GM12878 (cell line): ENCODE results near the gene F2RL1. TPM values are rescaled to one million over a fixed set of nuclear protein-coding genes. Genes with fewer than 3 reads are reported as not detected.

Experiments
- ATAC-seq: fragments of 200-7000 bp; cut with Tn5 transposase; 3 replicates; pipeline ENCODE4 v1.9.1; 2020; ENCODE audit warnings: mild to moderate bottlenecking, moderate library complexity
- BruUV-seq: library from RNA; stranded (reverse); fragments of 400-500 nt; replicated peaks from 2 replicates; lab custom pipeline; 2021; lab: Mats Ljungman, UMichigan
- CTCF ChIA-PET: fragments of 300-600 bp; sonication (Branson Sonifier 250); formaldehyde crosslinking; extraction: SDS; loops from one replicate; lab custom pipeline; 2021; ENCODE audit warnings: inconsistent platforms; lab: Yijun Ruan, JAX
- POLR2A ChIA-PET: fragments of 350-600 bp; formaldehyde crosslinking; extraction: SDS; loops from one replicate; lab custom pipeline; 2021; ENCODE audit warnings: inconsistent platforms; lab: Charles Lee
- RAD21 ChIA-PET: fragments of 300-600 bp; sonication (Branson Sonifier 250); formaldehyde crosslinking; loops from one replicate; lab custom pipeline; 2023; ENCODE audit warnings: antibody characterized with exemption; ENCODE audit not compliant: unreplicated experiment; lab: Charles Lee
- SMC1A ChIA-PET: fragments of 300-600 bp; sonication (Branson Sonifier 250); formaldehyde crosslinking; loops from one replicate; lab custom pipeline; 2023; ENCODE audit not compliant: unreplicated experiment, uncharacterized antibody; lab: Charles Lee
- DNase-seq: peaks from one replicate; pipeline ENCODE4 v3.0.0-alpha.2; 2011; ENCODE audit warnings: low read depth, low spot score
- FAIRE-seq: peaks from 3 replicates; lab custom pipeline; 2011; peaks lifted over from hg19 to GRCh38; lab: Jason Lieb, UNC
- H2AFZ ChIP-seq: 2 replicates; pipeline ENCODE4 v1.6.0; 2011; ENCODE audit warnings: low read depth, low read length, control low read depth; ENCODE audit not compliant: control insufficient read depth
- H3K27ac ChIP-seq: 2 replicates; pipeline ENCODE4 v1.5.1; 2011; ENCODE audit warnings: control low read depth; ENCODE audit not compliant: control insufficient read depth, insufficient read depth
- H3K27me3 ChIP-seq, 2 experiments: replicated peaks in 1 of 2; 2 replicates each; pipeline versions ENCODE4 v1.6.0 to v1.6.1; 2011; ENCODE audit warnings: low read length in 1 of 2; ENCODE audit not compliant: control insufficient read depth in 2 of 2, insufficient read depth in 2 of 2
- H3K36me3 ChIP-seq, 2 experiments: 2 replicates each; pipeline ENCODE4 v1.5.1; 2011; ENCODE audit warnings: low read length in 1 of 2; ENCODE audit not compliant: control insufficient read depth in 2 of 2, insufficient read depth in 2 of 2
- H3K4me1 ChIP-seq: 2 replicates; pipeline ENCODE4 v1.6.1; 2011; ENCODE audit warnings: mild to moderate bottlenecking, low read length, moderate library complexity, mixed read lengths; ENCODE audit not compliant: control insufficient read depth, insufficient read depth
- H3K4me2 ChIP-seq: 2 replicates; pipeline ENCODE4 v1.6.0; 2011; ENCODE audit warnings: control low read depth; ENCODE audit not compliant: control insufficient read depth, insufficient read depth
- H3K4me3 ChIP-seq: fragments of 200-600 bp; sonication (generic); 2 replicates; pipeline ENCODE4 v1.5.1; 2016
- H3K79me2 ChIP-seq: 2 replicates; pipeline ENCODE4 v1.6.0; 2011; ENCODE audit warnings: low read length; ENCODE audit not compliant: control insufficient read depth, insufficient read depth
- H3K9ac ChIP-seq: 2 replicates; pipeline ENCODE4 v1.8.0; 2011; ENCODE audit warnings: low read length, control low read depth, mixed read lengths; ENCODE audit not compliant: control insufficient read depth, insufficient read depth
- H3K9me3 ChIP-seq: replicated peaks from 3 replicates; pipeline ENCODE4 v1.5.1; 2011; ENCODE audit warnings: mild to moderate bottlenecking, low read length; ENCODE audit not compliant: control insufficient read depth, insufficient read depth
- H4K20me1 ChIP-seq: 2 replicates; pipeline ENCODE4 v1.6.0; 2011; ENCODE audit not compliant: control insufficient read depth, insufficient read depth
- E2F4 ChIP-seq: IDR thresholded peaks from 2 replicates; pipeline ENCODE4 v1.6.1; 2012; ENCODE audit warnings: low read depth, low read length, improper control_type of control experiment
- NKRF ChIP-seq: fragments of 450-650 bp; conservative IDR thresholded peaks from 2 replicates; pipeline ENCODE4 v1.6.1; 2017; ENCODE audit warnings: mild to moderate bottlenecking, moderate library complexity
- PRDM15 ChIP-seq: fragments of 450-650 bp; formaldehyde crosslinking; IDR thresholded peaks from 2 replicates; pipeline ENCODE4 v1.4.0; 2020; ENCODE audit warnings: mild to moderate bottlenecking, moderate library complexity
- RBBP5 ChIP-seq: fragments of 200-600 bp; sonication (generic); conservative IDR thresholded peaks from 2 replicates; pipeline ENCODE4 v1.6.1; 2016
- SMC3 ChIP-seq: IDR thresholded peaks from 2 replicates; pipeline ENCODE4 v1.6.1; 2011; ENCODE audit warnings: low read length, improper control_type of control experiment, borderline replicate concordance
- USF1 ChIP-seq: IDR thresholded peaks from 2 replicates; pipeline ENCODE4 v1.6.1; 2011; ENCODE audit warnings: borderline replicate concordance, low read depth, mild to moderate bottlenecking, moderate library complexity, mixed read lengths, low read length; ENCODE audit not compliant: insufficient read depth; ENCODE audit errors: extremely low read length
- ZNF592 ChIP-seq: fragments of 450-650 bp; IDR thresholded peaks from 2 replicates; pipeline ENCODE4 v1.6.1; 2017; ENCODE audit warnings: mild to moderate bottlenecking, moderate library complexity
- ZZZ3 ChIP-seq: IDR thresholded peaks from 2 replicates; pipeline ENCODE4 v1.6.1; 2011; ENCODE audit warnings: low read depth; ENCODE audit not compliant: control insufficient read depth, insufficient read length
- WGBS: methylation state at CpG from one replicate; pipeline ENCODE4 v1.1.6; 2016; ENCODE audit warnings: low lambda C conversion rate; ENCODE audit not compliant: insufficient replicate concordance, insufficient coverage; ENCODE audit errors: missing lambda C conversion rate; 5-methylcytosine and 5-hydroxymethylcytosine counted together
- in situ Hi-C: fragments of 300-500 bp; cut with MboI; formaldehyde crosslinking; loops from 9 replicates; pipeline ENCODE4 v1.14.3; 2018; ENCODE audit warnings: mixed read lengths
- intact Hi-C: fragments of 100-400 bp; cut with micrococcal nuclease; formaldehyde crosslinking; loops from one replicate; pipeline ENCODE4 v1.14.2; 2022; ENCODE audit not compliant: unreplicated experiment
- polyA plus RNA-seq, 11 experiments: library from polyadenylated mRNA; depleted of rRNA in 4 of 11; unstranded in 6 of 11; stranded (reverse) in 5 of 11; fragments of >200 nt; fragmentation: Nextera tagmentation in 4 of 11; fragmentation: Illumina TruSeq in 1 of 11; extraction: Ambion mirVana in 4 of 11; extraction: Trizol in 1 of 11; gene quantifications; 1 replicate in 1 of 11; 2 replicates in 10 of 11; pipeline versions ENCODE4 v1.2.1 to v1.2.3, GENCODE V29; 2011 to 2016; ENCODE audit warnings: inconsistent platforms in 2 of 11, missing spikeins in 2 of 11, low read depth in 1 of 11
- total RNA-seq, 4 experiments: library from RNA; depleted of rRNA in 3 of 4; stranded (reverse); fragments of >200 nt in 3 of 4; fragmentation: Illumina TruSeq in 1 of 4; extraction: Trizol in 1 of 4; gene quantifications; 2 replicates each; pipeline versions ENCODE4 v1.2.1 to v1.2.3, GENCODE V29; 2013 to 2021

Gene F2RL1
- total and polyA plus RNA-seq, 10 of the 15 experiments (the other 5 are each of a cell fraction or from before 2014, with no cell fraction given) = 0.04 to 0.10 TPM; not detected in 8

GRCh38 chr5:76836585-76836984 lies 17.8 kb downstream of the F2RL1 start:
- DNase-seq (no peak), FAIRE-seq (no peak), ATAC-seq (no peak)
- WGBS = 43% methylated on average over 4 of the region's 4 CpGs
- ChIA-PET CTCF (interaction anchor here (0.6 kb wide), 2 partner anchors 24 to 682 kb away, joined by 3 read pairs; no protein-coding TSS in a partner anchor), RAD21 (no interaction called here), SMC1A (no interaction called here), POLR2A (no interaction called here)
- intact Hi-C loops = no loop called here
- no TSS peak for BruUV-seq
- Histone ChIP-seq H3K9me3 (no peaks in the 10 kb centered on the region), H4K20me1 (no peaks in the 10 kb centered on the region), H3K9ac (no peak overlapping the region), H3K4me3 (no peak overlapping the region), H3K36me3 (no peaks in the 10 kb centered on the region), H3K4me2 (no peak overlapping the region), H3K27ac (no peak overlapping the region), H3K4me1 (no peaks in the 10 kb centered on the region), H3K79me2 (no peaks in the 10 kb centered on the region), H3K27me3 (no peaks in the 10 kb centered on the region; a peak in 1 of 4 replicates), H2AFZ (no peak overlapping the region)
- in situ Hi-C loops = no loop called here
- no peak for TF ChIP-seq ZZZ3
- no peak for TF ChIP-seq RBBP5
- TF ChIP-seq ZNF592 = no peak
- no peak for TF ChIP-seq USF1
- TF ChIP-seq E2F4 = no peak
- no peak for TF ChIP-seq NKRF
- TF ChIP-seq PRDM15 (CRISPR knock-in tag) = no peak
- no peak for TF ChIP-seq SMC3
